DOHH2 (cell line): ENCODE results near the gene CNTNAP2.

Source experiments
- H3F3A ChIP-seq: fragments of 200-600 bp; sonication (generic), shearing (Covaris generic); 2 replicates; pipeline ENCODE4 v1.6.0; 2016; ENCODE audit warnings: antibody characterized with exemption, mild to moderate bottlenecking; ENCODE audit not compliant: control insufficient read depth, insufficient read depth
- H3K27ac ChIP-seq: fragments of 200-600 bp; sonication (generic); 2 replicates; pipeline ENCODE4 v1.5.1; 2014; ENCODE audit warnings: low read depth, mild to moderate bottlenecking, low read length, moderate library complexity
- H3K27me3 ChIP-seq: fragments of 200-600 bp; sonication (generic); 2 replicates; pipeline ENCODE4 v1.6.1; 2014; ENCODE audit warnings: mild to moderate bottlenecking, low read length, mixed read lengths; ENCODE audit not compliant: control insufficient read depth
- H3K36me3 ChIP-seq: fragments of 200-600 bp; sonication (generic); 2 replicates; pipeline ENCODE4 v1.6.1; 2014; ENCODE audit warnings: mild to moderate bottlenecking, low read length, moderate library complexity, mixed read lengths; ENCODE audit not compliant: control insufficient read depth
- H3K4me1 ChIP-seq: fragments of 200-600 bp; sonication (generic); 2 replicates; pipeline ENCODE4 v1.6.1; 2014; ENCODE audit warnings: mild to moderate bottlenecking, low read length, mixed read lengths; ENCODE audit not compliant: control insufficient read depth
- H3K4me2 ChIP-seq: fragments of 200-600 bp; sonication (generic); 2 replicates; pipeline ENCODE4 v1.6.0; 2014; ENCODE audit warnings: mild to moderate bottlenecking, low read length, moderate library complexity
- H3K4me3 ChIP-seq: fragments of 200-600 bp; sonication (generic); 2 replicates; pipeline ENCODE4 v1.5.1; 2014; ENCODE audit warnings: mild to moderate bottlenecking, low read length, mixed read lengths
- H3K79me2 ChIP-seq: fragments of 200-600 bp; sonication (generic); 2 replicates; pipeline ENCODE4 v1.6.1; 2014; ENCODE audit warnings: mild to moderate bottlenecking, low read length, mixed read lengths; ENCODE audit not compliant: control insufficient read depth
- H3K9me2 ChIP-seq: fragments of 200-600 bp; sonication (generic); replicated peaks from 2 replicates; pipeline ENCODE4 v1.6.1; 2014; ENCODE audit warnings: mild to moderate bottlenecking, low read length, mixed read lengths; ENCODE audit not compliant: control insufficient read depth
- H3K9me3 ChIP-seq: fragments of 200-600 bp; sonication (generic); 2 replicates; pipeline ENCODE4 v1.6.1; 2014; ENCODE audit warnings: antibody characterized with exemption, low read length, mixed read lengths; ENCODE audit not compliant: control insufficient read depth, insufficient read depth
- H4K20me1 ChIP-seq: fragments of 200-600 bp; sonication (generic); 2 replicates; pipeline ENCODE4 v1.6.0; 2014; ENCODE audit warnings: low read depth, mild to moderate bottlenecking, antibody characterized with exemption, low read length, moderate library complexity; ENCODE audit not compliant: control insufficient read depth, insufficient read depth
- CTCF ChIP-seq: fragments of 200-600 bp; sonication (generic); IDR thresholded peaks from one replicate; pipeline ENCODE4 v1.5.1; 2014; ENCODE audit warnings: antibody characterized with exemption, mild to moderate bottlenecking, low read depth, low read length; ENCODE audit not compliant: poor library complexity, severe bottlenecking
- EZH2phosphoT487 ChIP-seq: fragments of 200-600 bp; sonication (generic); IDR thresholded peaks from 2 replicates; pipeline ENCODE4 v1.6.1; 2017; ENCODE audit warnings: borderline replicate concordance, mild to moderate bottlenecking, antibody characterized with exemption, low read length, moderate library complexity, mixed read lengths

CNTNAP2 gene

GRCh38 chr7:146889806-146890555 lies 773.4 kb downstream of the CNTNAP2 start:
- Histone ChIP-seq H3F3A (no peaks in the 10 kb centered on the region), H3K4me3 (no peak overlapping the region), H3K9me2 (no peaks in the 10 kb centered on the region; the same call in 1 of the 2 replicates), H3K79me2 (no peaks in the 10 kb centered on the region), H4K20me1 (no peaks in the 10 kb centered on the region), H3K36me3 (no peaks in the 10 kb centered on the region), H3K4me1 (no peaks in the 10 kb centered on the region), H3K4me2 (no peak overlapping the region), H3K9me3 (no peaks in the 10 kb centered on the region; the same call in 1 of the 2 replicates), H3K27ac (no peak overlapping the region), H3K27me3 (no peaks in the 10 kb centered on the region)
- TF ChIP-seq CTCF, result no peak
- TF ChIP-seq EZH2phosphoT487, result no peak

DNA sequence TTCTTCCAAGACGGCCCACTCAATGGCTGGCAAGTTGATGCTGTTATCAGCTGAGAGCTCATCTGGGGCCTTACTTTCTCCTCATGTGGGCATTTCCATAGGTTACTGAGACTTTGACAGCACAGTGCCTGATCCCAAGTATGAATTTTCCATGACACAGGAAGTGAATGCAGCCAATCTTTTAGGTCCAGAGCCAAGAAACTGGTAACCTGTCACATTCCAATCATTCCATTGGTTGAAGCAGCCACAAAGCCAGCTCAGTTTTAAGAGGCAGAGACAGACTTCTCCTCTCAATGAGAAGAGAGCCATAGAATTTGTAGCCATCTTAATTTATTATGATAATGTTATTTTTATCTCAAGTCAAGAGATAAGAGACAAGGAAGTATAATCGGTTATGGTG lies 775.5 kb downstream of the CNTNAP2 start:
- H3K27ac ChIP-seq, result no peak overlapping the region
- H3K4me1 ChIP-seq, result no peaks in the 10 kb centered on the region
- no peaks in the 10 kb centered on the region for H4K20me1 ChIP-seq
- TF ChIP-seq EZH2phosphoT487, result no peak
- TF ChIP-seq CTCF, result no peak
- no peak overlapping the region for H3K4me2 ChIP-seq
- H3K36me3 ChIP-seq, result no peaks in the 10 kb centered on the region
- no peak overlapping the region for H3K4me3 ChIP-seq
- H3K9me3 ChIP-seq, result no peaks in the 10 kb centered on the region; the same call in 1 of the 2 replicates
- H3K27me3 ChIP-seq, result no peaks in the 10 kb centered on the region
- no peaks in the 10 kb centered on the region; the same call in 1 of the 2 replicates for H3K9me2 ChIP-seq
- no peaks in the 10 kb centered on the region for H3K79me2 ChIP-seq
- H3F3A ChIP-seq, result no peaks in the 10 kb centered on the region

DNA sequence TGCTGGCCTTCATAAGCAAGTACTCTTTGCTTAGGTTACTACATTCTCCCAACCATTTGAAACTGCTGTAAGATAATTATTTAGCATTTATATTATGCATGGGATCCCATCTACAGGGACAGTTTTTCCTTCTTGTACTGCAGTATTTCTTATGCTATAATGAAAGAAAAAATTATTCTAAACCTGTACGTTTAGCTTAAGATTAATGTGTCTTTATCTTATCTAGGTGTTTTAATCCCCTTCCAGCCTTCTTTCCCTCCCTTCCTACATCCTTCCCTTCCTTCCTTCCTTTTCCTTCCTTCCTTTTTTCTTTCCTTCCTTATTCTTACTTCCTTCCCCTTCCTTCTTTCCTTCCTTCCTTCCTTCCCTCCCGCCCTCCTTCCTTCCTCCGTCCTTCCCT lies 778.3 kb downstream of the CNTNAP2 start:
- no peak overlapping the region for H3K27ac ChIP-seq
- H4K20me1 ChIP-seq, result no peaks in the 10 kb centered on the region
- no peaks in the 10 kb centered on the region for H3F3A ChIP-seq
- no peaks in the 10 kb centered on the region for H3K27me3 ChIP-seq
- H3K4me3 ChIP-seq, result no peak overlapping the region
- H3K79me2 ChIP-seq, result no peaks in the 10 kb centered on the region
- no peaks in the 10 kb centered on the region for H3K4me1 ChIP-seq
- no peak for TF ChIP-seq EZH2phosphoT487
- TF ChIP-seq CTCF, result no peak
- H3K4me2 ChIP-seq, result no peak overlapping the region
- H3K36me3 ChIP-seq, result no peaks in the 10 kb centered on the region
- H3K9me2 ChIP-seq, result no peaks in the 10 kb centered on the region; the same call in 1 of the 2 replicates
- H3K9me3 ChIP-seq, result no peaks in the 10 kb centered on the region; the same call in 1 of the 2 replicates
